GM12875 (cell line): ENCODE measurements around the gene CTSO.
A peak's percentile ranks its signal among the peaks of the same experiment; 100 is the strongest.

Source experiments
- H3K4me3 ChIP-seq: one replicate; pipeline ENCODE4 v1.5.1; 2011; ENCODE audit warnings: low read depth, low read length, control low read depth
- TF ChIP-seq, protein P1 (sequence below): IDR thresholded peaks from 2 replicates; pipeline ENCODE4 v1.5.1; 2011; ENCODE audit warnings: low read depth, mild to moderate bottlenecking, control low read depth, inconsistent platforms, low read length, moderate library complexity, borderline replicate concordance; ENCODE audit not compliant: insufficient read depth

The CTSO gene

DNA sequence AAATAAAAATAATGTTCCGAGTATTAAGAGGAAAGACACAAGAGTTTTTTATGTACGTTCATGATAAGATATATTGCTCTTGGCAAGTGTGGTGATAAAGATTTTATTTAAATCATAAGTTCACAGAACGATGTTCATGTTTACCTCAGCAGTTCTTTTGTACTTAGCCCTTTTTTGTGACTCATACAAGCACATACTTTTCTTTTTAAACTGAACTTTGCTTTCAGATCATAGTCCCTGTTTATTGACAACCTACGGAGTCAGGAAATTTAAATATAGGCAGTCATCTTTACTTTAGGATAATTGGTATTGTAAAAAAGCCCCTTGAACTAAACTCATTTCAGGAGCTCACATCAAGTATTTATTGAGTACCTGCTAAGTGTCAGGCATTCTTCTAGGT, 1.3 kb upstream of the CTSO start:
- no peak overlapping the region for H3K4me3 ChIP-seq
- TF ChIP-seq, protein P1, sequence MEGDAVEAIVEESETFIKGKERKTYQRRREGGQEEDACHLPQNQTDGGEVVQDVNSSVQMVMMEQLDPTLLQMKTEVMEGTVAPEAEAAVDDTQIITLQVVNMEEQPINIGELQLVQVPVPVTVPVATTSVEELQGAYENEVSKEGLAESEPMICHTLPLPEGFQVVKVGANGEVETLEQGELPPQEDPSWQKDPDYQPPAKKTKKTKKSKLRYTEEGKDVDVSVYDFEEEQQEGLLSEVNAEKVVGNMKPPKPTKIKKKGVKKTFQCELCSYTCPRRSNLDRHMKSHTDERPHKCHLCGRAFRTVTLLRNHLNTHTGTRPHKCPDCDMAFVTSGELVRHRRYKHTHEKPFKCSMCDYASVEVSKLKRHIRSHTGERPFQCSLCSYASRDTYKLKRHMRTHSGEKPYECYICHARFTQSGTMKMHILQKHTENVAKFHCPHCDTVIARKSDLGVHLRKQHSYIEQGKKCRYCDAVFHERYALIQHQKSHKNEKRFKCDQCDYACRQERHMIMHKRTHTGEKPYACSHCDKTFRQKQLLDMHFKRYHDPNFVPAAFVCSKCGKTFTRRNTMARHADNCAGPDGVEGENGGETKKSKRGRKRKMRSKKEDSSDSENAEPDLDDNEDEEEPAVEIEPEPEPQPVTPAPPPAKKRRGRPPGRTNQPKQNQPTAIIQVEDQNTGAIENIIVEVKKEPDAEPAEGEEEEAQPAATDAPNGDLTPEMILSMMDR, result no peak

DNA sequence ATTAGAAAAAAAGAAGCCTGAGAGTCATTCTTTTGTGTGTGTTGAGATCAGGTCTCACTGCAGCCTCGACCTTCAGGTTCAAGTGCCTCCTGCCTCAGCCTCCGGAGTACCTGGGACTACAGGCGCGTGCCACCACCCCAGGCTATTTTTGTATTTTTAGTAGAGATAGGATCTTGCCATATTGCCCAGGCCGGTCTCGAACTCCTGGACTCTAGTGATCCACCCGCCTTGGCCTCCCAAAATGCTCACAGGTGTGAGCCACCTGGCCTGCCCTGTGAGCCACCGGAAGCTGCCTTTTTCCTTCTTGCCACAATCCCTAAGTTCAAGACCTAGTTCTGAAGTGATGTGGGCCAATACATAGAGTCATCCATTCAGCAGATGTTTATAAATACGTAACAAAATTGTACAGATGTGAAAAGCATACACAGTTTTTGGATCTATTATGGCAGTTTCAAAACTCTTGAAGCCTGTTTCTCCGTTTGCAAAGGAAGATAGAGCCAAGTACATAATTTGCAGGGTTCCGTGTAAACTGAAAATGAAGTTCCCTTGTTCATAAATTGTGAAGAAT, 536 bp upstream of the CTSO start:
- TF ChIP-seq, protein P1, result no peak
- H3K4me3 ChIP-seq, result peak overlapping the region; percentile 90

DNA sequence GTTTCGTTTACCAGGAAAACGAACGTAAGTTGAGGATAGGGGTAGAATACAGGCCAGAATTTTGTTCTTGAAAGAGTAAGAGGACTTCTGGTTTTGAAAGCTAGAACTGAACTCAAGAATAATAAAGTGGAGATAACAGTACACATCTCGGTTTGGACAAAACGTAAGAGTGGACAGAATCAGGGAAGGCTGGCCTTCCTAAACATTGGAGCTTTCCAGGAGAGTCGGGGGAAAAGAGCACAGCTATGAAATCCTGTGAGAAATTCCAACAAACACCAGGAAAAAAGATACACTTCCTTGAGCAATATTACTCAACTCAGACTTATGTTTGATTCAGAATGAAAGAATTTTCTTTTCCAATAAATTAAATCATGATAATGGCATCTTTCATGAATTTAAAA, 1.2 kb downstream of the CTSO start:
- TF ChIP-seq, protein P1, result no peak
- no peak overlapping the region for H3K4me3 ChIP-seq

DNA sequence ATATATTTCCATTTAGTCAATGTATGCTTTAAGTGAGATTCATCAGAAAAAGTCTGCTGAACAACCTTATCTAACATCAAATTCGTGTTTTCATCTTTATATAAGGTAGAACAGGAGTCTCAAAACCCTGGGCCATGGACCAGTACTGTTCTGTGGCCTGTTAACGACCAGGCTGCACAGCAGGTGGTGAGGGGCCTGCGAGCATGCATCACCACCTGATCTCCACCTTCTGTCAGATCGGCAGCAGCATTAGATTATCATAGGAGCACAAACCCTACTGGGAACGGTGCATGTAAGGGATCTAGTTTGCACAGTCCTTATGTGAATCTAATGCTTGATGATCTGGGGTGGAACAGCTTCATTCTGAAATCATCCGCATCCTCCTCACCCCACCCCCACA, 3.2 kb downstream of the CTSO start:
- TF ChIP-seq, protein P1, result no peak
- no peak overlapping the region for H3K4me3 ChIP-seq

GRCh38 chr4:155948541-155948940, 5.1 kb downstream of the CTSO start:
- TF ChIP-seq, protein P1, result no peak
- no peak overlapping the region for H3K4me3 ChIP-seq

- TF ChIP-seq, protein P1, result no peak
- H3K4me3 ChIP-seq, result no peak overlapping the region
Measured at GRCh38 chr4:155946486-155946885, 7.2 kb downstream of the CTSO start.

DNA sequence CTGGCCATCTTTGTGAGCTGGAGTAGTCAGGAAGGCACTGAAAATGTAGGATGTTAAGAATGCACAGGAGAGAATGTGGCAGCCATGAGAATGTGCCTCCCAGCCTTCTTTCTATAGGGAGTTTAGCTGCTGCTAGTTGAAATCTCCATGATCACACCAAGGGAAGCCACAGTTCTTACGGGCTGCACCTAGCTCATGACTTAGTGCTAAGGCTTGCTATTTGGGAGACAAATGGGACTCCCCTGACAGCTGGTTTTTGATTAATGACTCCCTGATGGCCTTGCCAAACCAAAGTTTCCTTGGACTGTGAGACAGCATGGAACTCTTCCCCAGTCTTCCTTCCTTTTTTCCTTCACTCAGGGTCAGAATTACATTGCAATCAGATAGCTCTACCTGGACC, 9.2 kb downstream of the CTSO start:
- no peak overlapping the region for H3K4me3 ChIP-seq
- TF ChIP-seq, protein P1, result no peak
